ENCODE results near the gene PPP6R2. TPM values are rescaled to one million over a fixed set of nuclear protein-coding genes. Genes with fewer than 3 reads are reported as not detected.

The PPP6R2 gene
- polyA plus RNA-seq, 1 donor (not counting 4 experiments of a cell fraction or from before 2014, with no cell fraction given), result 19.8 TPM

GRCh38 chr22:50481045-50481439 is 137.9 kb downstream of the PPP6R2 start:
- DNase-seq (ENCODE audit: low read depth, low spot score) (no peak), FAIRE-seq (no peak)
- Histone ChIP-seq H4K20me1 (ENCODE audit: control insufficient read depth, extremely low read depth, insufficient read depth, low read length) (peaks cover 3% of the 10 kb centered on the region), H3K9me1 (ENCODE audit: control insufficient read depth, extremely low read depth, insufficient read depth, low read length) (no peaks in the 10 kb centered on the region), H3K9me3 (ENCODE audit: control insufficient read depth, low read depth, low read length) (no peaks in the 10 kb centered on the region), H3K4me2 (ENCODE audit: control insufficient read depth, extremely low read depth, insufficient read depth, low read depth, low read length) (peak overlapping the region; percentile 41), H3K27me3 (ENCODE audit: control insufficient read depth, extremely low read depth, insufficient read depth, low read length) (peaks cover 28% of the 10 kb centered on the region), H3K4me1 (ENCODE audit: control insufficient read depth, extremely low read depth, insufficient read depth, low read length) (peaks cover 9% of the 10 kb centered on the region), H3K79me2 (ENCODE audit: control insufficient read depth, insufficient read depth, low read length) (no peaks in the 10 kb centered on the region), H3K9ac (ENCODE audit: control insufficient read depth, extremely low read depth, insufficient read depth, low read length) (peak overlapping the region; percentile 73), H3K27ac (ENCODE audit: control insufficient read depth, insufficient read depth, low read length) (no peak overlapping the region), H2AFZ (ENCODE audit: control insufficient read depth, low read length) (peak overlapping the region; percentile 6), H3K4me3 (ENCODE audit: control insufficient read depth in 2 of 3, extremely low read depth in 1 of 3, insufficient read depth in 2 of 3, low read depth in 1 of 3, low read length in 3 of 3) (peak overlapping the region; percentile 29 to 41 (median 38)), H3K36me3 (ENCODE audit: control insufficient read depth in 2 of 2, extremely low read depth in 1 of 2, insufficient read depth in 2 of 2, low read length in 2 of 2) (no peaks in the 10 kb centered on the region)
- dilution Hi-C loops (cut with MboI; ENCODE audit: extremely low pct_ligation_motif_present, low sequenced_read_pairs), result no loop called here
- no peak for TF ChIP-seq EZH2 (IDR thresholded peaks at IDR 0.05; ENCODE audit: low read length)
- TF ChIP-seq CTCF (optimal IDR thresholded peaks at IDR 0.05 in 1 of 3, IDR thresholded peaks at IDR 0.05 in 1 of 3, conservative IDR thresholded peaks at IDR 0.05 in 1 of 3; ENCODE audit: extremely low read depth in 1 of 3, insufficient read depth in 2 of 3, low read length in 3 of 3), result no peak

- Histone ChIP-seq H3K4me3 (ENCODE audit: control insufficient read depth in 2 of 3, extremely low read depth in 1 of 3, insufficient read depth in 2 of 3, low read depth in 1 of 3, low read length in 3 of 3) (peak within 1 kb of the TSS; percentile 29 to 88 (median 41)), H3K9me1 (ENCODE audit: control insufficient read depth, extremely low read depth, insufficient read depth, low read length) (no peaks in the 10 kb centered on the region), H3K9ac (ENCODE audit: control insufficient read depth, extremely low read depth, insufficient read depth, low read length) (peak within 1 kb of the TSS; percentile 73), H2AFZ (ENCODE audit: control insufficient read depth, low read length) (peak within 1 kb of the TSS; percentile 6), H3K36me3 (ENCODE audit: control insufficient read depth in 2 of 2, extremely low read depth in 1 of 2, insufficient read depth in 2 of 2, low read length in 2 of 2) (no peaks in the 10 kb centered on the region), H3K4me2 (ENCODE audit: control insufficient read depth, extremely low read depth, insufficient read depth, low read depth, low read length) (peak within 1 kb of the TSS; percentile 56), H3K9me3 (ENCODE audit: control insufficient read depth, low read depth, low read length) (no peaks in the 10 kb centered on the region), H4K20me1 (ENCODE audit: control insufficient read depth, extremely low read depth, insufficient read depth, low read length) (peaks cover 3% of the 10 kb centered on the region), H3K27ac (ENCODE audit: control insufficient read depth, insufficient read depth, low read length) (no peak within 1 kb of the TSS), H3K79me2 (ENCODE audit: control insufficient read depth, insufficient read depth, low read length) (no peaks in the 10 kb centered on the region), H3K4me1 (ENCODE audit: control insufficient read depth, extremely low read depth, insufficient read depth, low read length) (peaks cover 6% of the 10 kb centered on the region), H3K27me3 (ENCODE audit: control insufficient read depth, extremely low read depth, insufficient read depth, low read length) (peaks cover 30% of the 10 kb centered on the region)
- FAIRE-seq (no peak), DNase-seq (ENCODE audit: low read depth, low spot score) (no peak)
- TF ChIP-seq CTCF (optimal IDR thresholded peaks at IDR 0.05 in 1 of 3, IDR thresholded peaks at IDR 0.05 in 1 of 3, conservative IDR thresholded peaks at IDR 0.05 in 1 of 3; ENCODE audit: extremely low read depth in 1 of 3, insufficient read depth in 2 of 3, low read length in 3 of 3) (no peak), EZH2 (IDR thresholded peaks at IDR 0.05; ENCODE audit: low read length) (no peak)
- dilution Hi-C loops (cut with MboI; ENCODE audit: extremely low pct_ligation_motif_present, low sequenced_read_pairs), result no loop called here
Measured at GRCh38 chr22:50481440-50482106, 138.4 kb downstream of the PPP6R2 start, which contains the start of gene ADM2. Gene ADM2 (plus strand): TSS chr22:50481543. CDS start chr22:50481848, 305 bp downstream.

Data from keratinocyte (primary cell).